HG03039 (cell line): ENCODE data around the gene ADAMTS5.

Source experiments
- ATAC-seq: cut with Tn5 transposase; IDR thresholded peaks from one replicate; pipeline ENCODE4 v1.9.1; 2021; ENCODE audit warnings: mild to moderate bottlenecking, moderate library complexity; ENCODE audit not compliant: unreplicated experiment

Gene ADAMTS5

DNA sequence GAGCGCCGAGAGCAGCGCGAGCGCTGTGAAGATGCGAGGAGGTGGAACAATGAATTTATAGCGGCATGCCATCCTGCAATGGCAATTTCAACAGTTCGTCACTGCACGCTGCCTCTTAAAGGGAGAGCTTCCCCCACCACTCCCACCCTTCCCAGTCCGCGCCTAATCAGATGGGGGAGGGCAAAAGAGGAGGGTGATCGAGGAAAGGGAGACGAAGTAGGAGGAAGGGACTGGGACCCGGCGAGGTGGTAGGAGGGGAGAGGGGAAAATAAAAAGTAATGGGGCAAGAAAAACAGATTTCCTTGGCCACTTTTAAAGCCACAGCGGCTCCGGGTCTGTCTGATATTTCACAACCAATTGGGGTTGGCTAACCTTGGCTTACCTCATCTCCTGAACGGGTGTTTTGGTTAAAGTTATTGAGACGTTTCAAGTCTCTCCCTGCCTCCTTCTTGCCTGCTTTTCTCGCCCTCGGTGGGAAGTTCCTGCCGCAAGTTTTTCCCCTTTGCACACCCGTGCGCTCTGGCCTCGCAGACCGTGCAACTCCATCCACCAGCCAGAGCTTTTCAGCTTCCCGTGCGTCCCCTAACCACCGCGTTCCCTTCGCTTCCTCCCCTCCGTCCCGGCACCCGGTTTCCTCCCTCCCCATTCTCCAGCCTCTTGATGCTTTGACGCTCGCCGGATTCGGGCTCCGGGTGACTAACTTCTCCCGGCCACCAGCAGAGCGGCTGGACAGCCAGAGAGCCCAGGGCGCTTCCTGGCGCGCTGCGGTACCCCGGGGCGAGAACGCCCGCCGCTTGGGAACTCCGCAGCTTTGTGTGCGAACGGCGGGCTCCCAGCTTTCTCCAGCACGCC is at the start of gene ADAMTS5:
ADAMTS5 (minus strand) TSS at position 27 of the 852 bp plus-strand sequence. CDS start 697 bp downstream, outside the sequence.
- no peak for ATAC-seq

- no peak for ATAC-seq
Measured at GRCh38 chr21:27001526-27001925, 34.6 kb upstream of the ADAMTS5 start.

DNA sequence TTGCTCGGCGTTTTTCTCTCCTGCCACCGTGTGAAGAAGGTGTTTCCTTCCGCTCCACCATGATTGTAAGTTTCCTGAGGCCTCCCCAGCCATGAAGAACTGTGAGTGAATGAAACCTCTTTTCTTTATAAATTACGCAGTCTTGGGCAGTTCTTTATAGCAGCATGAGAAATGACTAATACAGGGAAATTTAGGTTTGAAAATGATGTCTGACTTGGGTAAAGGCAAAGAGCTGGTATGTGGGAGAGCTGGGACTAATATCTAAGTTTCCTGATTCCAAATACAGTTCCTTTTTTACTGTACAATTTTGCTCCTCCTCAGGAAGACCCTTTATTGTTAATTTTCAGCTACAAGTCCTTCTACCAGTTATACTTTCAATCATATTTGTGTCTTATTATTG is 16.7 kb upstream of the ADAMTS5 start:
- no peak for ATAC-seq

DNA sequence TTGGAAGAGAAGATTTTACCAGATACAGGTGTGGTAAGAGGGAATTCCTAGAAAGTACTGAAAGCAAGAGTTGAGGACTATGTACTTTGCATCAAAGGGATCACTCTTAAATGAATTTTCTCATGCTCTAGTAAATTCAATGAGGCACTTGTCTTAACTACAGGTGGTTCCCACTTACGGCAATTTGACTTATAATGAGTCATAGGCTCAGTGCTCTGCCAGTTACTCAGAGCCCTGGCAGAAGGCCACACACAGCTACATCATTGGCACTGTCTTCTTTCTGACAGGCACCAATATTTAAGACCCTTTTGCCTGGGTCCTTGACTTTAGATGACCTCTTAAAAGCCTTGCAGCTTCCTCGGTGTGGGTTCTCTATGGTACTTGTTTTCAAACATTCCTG is 15.9 kb upstream of the ADAMTS5 start:
- no peak for ATAC-seq

GRCh38 chr21:26977746-26978145 is 10.9 kb upstream of the ADAMTS5 start:
- no peak for ATAC-seq

DNA sequence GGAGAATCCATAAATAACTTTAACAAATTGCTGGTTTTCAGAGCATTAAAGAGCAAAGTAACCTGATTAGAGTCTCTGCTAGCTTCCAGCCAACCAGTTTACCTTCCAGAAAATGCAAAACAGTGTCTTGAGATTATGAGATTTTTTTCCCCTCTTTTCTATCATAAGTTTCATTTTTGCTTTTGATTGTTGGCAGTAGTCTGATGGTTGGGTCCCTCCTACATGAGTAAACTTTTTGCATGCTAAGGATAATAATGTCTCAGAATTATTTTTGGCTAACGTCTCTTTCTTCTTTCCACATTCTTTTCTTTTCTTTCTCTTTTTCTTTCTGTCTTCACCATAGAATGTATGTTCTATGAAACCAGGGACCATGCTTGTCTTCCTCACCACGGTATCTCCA is 6.3 kb upstream of the ADAMTS5 start:
- no peak for ATAC-seq

GRCh38 chr21:26972192-26972591 is 5.3 kb upstream of the ADAMTS5 start:
- no peak for ATAC-seq

GRCh38 chr21:26969971-26970725 is 3.3 kb upstream of the ADAMTS5 start:
- no peak for ATAC-seq

- ATAC-seq = no peak
Measured at GRCh38 chr21:26966649-26967061, 233 bp downstream of the ADAMTS5 start.

DNA sequence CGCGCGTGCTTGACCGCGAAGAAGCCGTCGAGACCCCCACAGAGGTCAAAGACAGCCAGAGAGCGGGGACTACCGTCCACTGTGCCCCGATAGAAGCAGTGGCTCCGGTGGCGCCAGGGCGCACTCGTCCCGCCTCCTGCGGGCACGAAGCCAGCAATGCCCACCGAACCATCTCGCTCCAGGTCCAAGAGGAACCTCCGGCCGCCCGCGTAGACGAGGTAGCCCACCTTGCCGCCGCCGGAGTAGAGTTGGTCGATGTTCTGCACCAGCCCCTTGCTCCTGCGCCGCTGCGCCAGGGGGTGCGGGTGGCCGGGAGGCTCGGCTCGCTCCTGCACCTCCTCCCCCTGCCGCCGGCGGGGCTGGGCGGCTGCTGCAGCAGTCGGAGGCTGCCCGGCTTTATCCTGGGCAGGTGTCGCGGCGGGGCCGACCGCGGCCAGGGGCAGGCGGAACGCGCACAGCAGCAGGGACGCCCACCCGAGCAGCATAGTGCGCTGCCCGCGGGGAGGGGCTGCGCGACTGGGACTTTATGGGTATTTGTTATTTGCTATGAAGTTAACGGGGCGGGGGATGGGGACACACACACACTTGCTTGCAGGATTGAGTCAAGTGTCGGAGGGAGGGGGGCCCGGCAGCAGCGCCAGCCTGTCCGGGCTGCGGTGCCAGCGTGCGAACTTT is 844 bp downstream of the ADAMTS5 start:
- no peak for ATAC-seq

DNA sequence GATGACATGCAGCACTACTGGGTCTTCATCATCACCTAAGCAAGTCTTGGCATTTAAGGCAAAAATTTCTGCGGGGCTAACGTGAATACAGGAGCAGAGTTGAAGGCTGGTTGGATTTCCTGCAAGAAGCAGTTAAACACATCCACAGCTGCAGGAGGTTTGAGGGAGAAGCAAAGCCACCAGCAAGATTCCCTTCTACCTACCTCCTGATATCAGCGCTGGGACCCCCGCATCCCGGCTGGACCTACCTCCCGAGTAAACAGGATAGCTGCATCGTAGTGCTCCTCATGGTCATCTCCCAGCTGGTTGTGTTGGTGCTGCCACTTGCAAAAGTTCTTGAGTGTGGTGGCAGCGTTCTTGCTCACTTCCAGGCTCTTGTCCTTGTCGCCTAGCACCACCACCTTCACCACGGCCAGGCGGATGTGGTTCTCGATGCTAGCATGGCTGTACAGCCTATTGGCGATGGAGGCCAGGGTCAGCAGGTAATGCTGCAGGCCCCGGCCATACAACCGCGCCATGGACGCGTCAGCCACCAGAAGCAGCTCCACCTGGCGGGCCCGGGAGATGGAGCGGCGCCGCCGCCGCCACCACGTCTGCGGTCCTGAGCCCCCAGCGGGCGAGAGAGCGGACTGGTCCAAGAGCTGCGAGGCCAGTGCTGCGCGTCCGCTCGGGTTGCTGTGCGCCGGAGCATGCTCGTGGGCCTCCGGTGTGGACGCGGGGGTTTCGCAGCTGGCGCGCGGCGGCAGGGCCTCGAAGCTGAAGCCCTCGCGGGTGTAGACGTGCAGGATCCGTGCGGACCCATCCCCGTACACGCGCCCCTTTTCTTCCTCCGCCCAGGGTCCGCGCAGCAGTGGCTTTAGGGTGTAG is 1.6 kb downstream of the ADAMTS5 start:
- ATAC-seq = no peak

DNA sequence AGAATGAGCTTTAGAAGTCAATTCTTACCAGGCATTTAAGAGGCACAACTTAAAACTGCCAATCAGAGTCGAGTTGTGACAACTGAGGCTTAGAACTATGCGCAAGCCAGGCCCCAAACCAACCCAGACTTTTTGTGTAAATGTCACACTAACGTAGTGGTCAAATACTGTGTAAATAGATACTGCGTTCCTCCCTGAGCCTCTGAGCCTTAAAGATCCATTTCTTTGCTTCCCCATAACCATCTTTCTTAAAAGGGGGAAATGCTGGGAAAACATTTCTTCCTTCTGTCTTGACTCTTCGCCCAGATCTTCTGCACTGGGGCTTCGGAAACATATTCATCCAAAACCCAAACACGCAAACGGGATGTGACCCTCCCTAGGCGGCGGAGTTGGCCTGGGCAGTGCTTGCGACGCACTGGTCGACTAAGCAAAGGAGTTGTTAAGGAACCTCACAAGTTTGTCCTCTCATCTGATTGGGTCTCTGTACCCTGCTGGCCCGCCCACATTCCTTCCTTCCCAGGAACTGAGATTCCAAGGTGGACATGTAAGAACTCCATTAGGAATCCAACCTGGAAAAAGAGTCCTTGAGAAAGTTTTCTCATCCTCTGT is 2.6 kb downstream of the ADAMTS5 start:
- ATAC-seq = no peak

DNA sequence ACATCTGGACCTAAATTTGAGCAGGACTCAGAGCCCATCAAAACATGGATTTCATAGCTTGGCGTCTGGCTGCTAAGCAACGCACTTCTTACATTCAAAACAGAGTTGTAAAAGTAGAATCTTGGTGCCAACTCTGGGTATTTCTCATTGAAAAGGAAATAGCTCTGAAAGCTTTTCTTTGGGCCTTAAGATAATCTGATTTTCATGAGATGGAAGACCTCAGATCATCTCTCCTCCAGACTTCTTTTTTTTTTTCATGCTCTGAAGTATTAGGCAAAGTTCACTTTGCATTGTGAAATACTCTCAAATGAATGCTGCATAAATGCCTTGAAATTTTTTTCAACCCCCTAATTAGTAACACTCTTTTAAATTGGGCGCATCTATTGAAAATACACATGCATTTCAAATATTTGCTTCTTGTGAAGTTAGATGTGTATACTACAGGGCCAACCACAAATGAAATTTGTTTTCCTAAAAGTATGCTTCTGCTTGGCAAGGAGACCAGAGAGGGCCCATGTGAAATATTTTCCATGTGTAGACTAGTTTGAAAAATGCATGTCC is 4.2 kb downstream of the ADAMTS5 start:
- no peak for ATAC-seq

GRCh38 chr21:26961698-26962097 is 5.2 kb downstream of the ADAMTS5 start:
- ATAC-seq = no peak

- no peak for ATAC-seq
Measured at GRCh38 chr21:26958788-26959187, 8.1 kb downstream of the ADAMTS5 start.

GRCh38 chr21:26956813-26957212 is 10.1 kb downstream of the ADAMTS5 start:
- no peak for ATAC-seq

- ATAC-seq = no peak
Measured at GRCh38 chr21:26956216-26956615, 10.7 kb downstream of the ADAMTS5 start.

DNA sequence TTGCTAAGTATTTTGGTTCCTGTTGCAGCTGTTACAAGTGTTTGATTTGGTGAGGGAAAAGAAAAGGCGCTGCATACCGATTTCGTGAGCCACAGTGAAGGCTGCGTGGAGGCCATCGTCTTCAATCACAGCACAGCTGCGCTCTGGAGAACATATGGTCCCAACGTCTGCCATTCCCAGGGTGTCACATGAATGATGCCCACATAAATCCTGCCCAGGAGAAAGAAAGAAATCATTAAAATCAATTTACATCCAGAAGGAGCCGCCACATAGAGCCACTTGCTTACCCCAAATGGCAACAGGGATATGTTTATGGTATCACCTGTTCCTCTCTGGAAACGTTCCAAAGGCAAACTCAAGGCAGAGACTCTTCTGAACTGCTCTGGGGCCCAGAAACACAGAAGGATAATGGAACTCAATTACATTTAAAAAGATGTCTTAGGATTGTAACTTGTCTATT is 12.2 kb downstream of the ADAMTS5 start:
- ATAC-seq = no peak

DNA sequence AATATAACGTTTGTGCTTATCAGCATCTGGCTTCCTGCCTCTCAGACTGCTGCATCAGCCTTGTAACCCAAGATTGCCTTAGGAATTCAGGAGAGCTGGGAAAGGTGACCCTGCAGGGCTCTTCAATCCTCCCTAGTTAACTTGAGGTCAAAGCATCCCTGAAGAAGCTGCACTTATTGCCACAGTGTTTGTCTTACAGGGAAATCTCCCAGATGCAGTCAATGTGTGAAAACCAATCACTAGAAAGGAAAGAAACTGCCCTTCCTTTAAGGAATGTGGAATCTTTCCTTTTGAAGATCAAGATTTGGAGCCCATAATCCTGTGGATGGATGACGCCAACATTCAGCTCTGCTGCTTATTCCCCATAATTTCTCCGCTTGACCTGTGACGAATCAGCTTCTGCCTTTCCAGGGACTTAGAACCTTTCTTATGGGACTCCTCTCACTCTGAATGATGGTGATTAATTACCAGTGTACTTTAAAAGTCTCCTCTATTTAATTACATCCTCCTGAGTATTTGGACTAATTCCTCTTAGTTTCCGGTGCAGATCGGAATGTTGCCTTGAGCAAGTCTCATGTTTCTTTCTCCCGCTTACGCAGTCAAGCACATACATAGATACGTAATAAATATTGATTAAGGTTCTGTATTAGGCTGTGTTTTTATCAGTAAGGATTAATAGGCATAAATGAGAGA is 14.4 kb downstream of the ADAMTS5 start:
- no peak for ATAC-seq
